SU-DHL-6 (cell line): ENCODE measurements around the gene FHOD3.

Experiments
- H2AFZ ChIP-seq: fragments of 200-600 bp; sonication (generic); 2 replicates; pipeline ENCODE4 v1.6.1; 2014; ENCODE audit warnings: low read depth, mild to moderate bottlenecking, moderate library complexity, mixed read lengths, antibody characterized with exemption, low read length; ENCODE audit not compliant: severe bottlenecking
- H3F3A ChIP-seq: fragments of 200-600 bp; shearing (Covaris generic); 2 replicates; pipeline ENCODE4 v1.6.0; 2016; ENCODE audit warnings: antibody characterized with exemption, mild to moderate bottlenecking; ENCODE audit not compliant: insufficient read depth
- H3K27ac ChIP-seq: fragments of 200-600 bp; sonication (generic); 2 replicates; pipeline ENCODE4 v1.5.1; 2016; ENCODE audit warnings: low read depth, mild to moderate bottlenecking, low read length, moderate library complexity, mixed read lengths
- H3K27me3 ChIP-seq: fragments of 200-600 bp; sonication (generic), shearing (Covaris generic); 2 replicates; pipeline ENCODE4 v1.6.0; 2014; ENCODE audit warnings: mild to moderate bottlenecking, low read length
- H3K36me3 ChIP-seq: fragments of 200-600 bp; sonication (generic); 2 replicates; pipeline ENCODE4 v1.6.1; 2014; ENCODE audit warnings: mild to moderate bottlenecking, low read length, mixed read lengths
- H3K4me2 ChIP-seq: fragments of 300-600, 200-600 bp; shearing (Covaris generic), sonication (generic); 2 replicates; pipeline ENCODE4 v1.6.0; 2014; ENCODE audit warnings: low read length, low read depth, mild to moderate bottlenecking; ENCODE audit not compliant: poor library complexity, severe bottlenecking
- H3K4me3 ChIP-seq: fragments of 200-600 bp; sonication (generic); 2 replicates; pipeline ENCODE4 v1.5.1; 2014; ENCODE audit warnings: antibody characterized with exemption, low read length, mild to moderate bottlenecking, mixed read lengths; ENCODE audit not compliant: insufficient read depth, poor library complexity, severe bottlenecking
- H3K79me2 ChIP-seq: fragments of 200-600 bp; sonication (generic); 2 replicates; pipeline ENCODE4 v1.6.1; 2014; ENCODE audit warnings: mild to moderate bottlenecking, low read length, moderate library complexity; ENCODE audit not compliant: insufficient read depth
- H3K9ac ChIP-seq: fragments of 200-600 bp; sonication (generic); 2 replicates; pipeline ENCODE4 v1.7.0; 2014; ENCODE audit warnings: mild to moderate bottlenecking, low read length
- H3K9me2 ChIP-seq: fragments of 200-600 bp; sonication (generic); replicated peaks from 2 replicates; pipeline ENCODE4 v1.6.1; 2014; ENCODE audit warnings: low read length; ENCODE audit not compliant: insufficient read depth
- H3K9me3 ChIP-seq: fragments of 200-600 bp; sonication (generic); 2 replicates; pipeline ENCODE4 v1.6.1; 2014; ENCODE audit warnings: low read length, mixed read lengths; ENCODE audit not compliant: insufficient read depth
- H4K20me1 ChIP-seq: fragments of 200-600 bp; sonication (generic); 2 replicates; pipeline ENCODE4 v1.6.1; 2014; ENCODE audit warnings: low read depth, mild to moderate bottlenecking, antibody characterized with exemption, low read length, moderate library complexity, mixed read lengths
- EZH2phosphoT487 ChIP-seq: fragments of 200-600 bp; sonication (generic), shearing (Covaris generic); conservative IDR thresholded peaks from 2 replicates; pipeline ENCODE4 v1.6.1; 2018; ENCODE audit warnings: mild to moderate bottlenecking, antibody characterized with exemption, low read length, moderate library complexity, mixed read lengths
- TF ChIP-seq, protein P1 (sequence below): fragments of 200-600 bp; sonication (generic); IDR thresholded peaks from one replicate; pipeline ENCODE4 v1.5.1; 2017; ENCODE audit warnings: antibody characterized with exemption, mild to moderate bottlenecking, low read length, moderate library complexity; ENCODE audit not compliant: insufficient read depth, poor library complexity, severe bottlenecking

The FHOD3 gene

DNA sequence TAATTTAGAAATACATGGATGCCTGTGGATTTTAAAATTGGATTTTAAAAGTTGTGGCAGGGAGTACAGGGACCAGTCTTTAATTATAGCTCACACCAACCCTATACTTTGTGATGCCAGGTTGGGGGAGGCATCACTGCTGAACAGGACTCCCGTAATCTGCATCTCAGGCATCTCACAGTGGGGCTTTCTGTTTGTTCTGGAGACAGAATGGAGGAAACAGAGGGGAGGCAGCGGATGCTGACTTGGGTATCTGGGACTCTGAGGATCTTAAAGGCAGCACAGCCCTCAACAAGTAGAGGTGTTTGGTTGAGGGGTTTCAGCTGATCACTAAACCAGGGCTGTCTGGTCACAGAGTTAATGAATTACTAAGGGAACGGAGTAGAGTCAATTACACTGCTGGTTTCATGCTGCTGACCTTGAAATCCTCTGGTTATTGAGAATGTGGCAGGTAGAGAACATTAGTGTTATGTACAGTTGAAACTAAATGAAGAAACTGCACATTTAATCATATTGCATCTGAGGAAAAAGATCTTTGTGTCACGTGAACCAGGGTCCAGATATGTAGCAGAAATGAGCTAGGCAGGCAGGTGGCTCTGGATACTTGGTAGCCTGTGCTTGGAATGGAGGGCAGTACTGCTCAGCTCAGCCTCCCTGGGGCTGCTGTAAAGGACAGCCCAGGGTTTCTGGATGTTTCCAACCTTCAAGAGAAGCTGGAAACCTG, 40.3 kb downstream of the FHOD3 start:
- Histone ChIP-seq H3F3A (no peaks in the 10 kb centered on the region), H3K27ac (no peak overlapping the region), H3K4me3 (no peak overlapping the region), H3K4me2 (no peak overlapping the region), H4K20me1 (no peaks in the 10 kb centered on the region), H2AFZ (no peak overlapping the region), H3K9me3 (0 out of 2 replicates have a peak, but pooled peaks cover 5% of the 10 kb centered on the region), H3K9me2 (no peaks in the 10 kb centered on the region), H3K9ac (no peak overlapping the region), H3K79me2 (no peaks in the 10 kb centered on the region), H3K36me3 (no peaks in the 10 kb centered on the region), H3K27me3 (no peaks in the 10 kb centered on the region)
- no peak for TF ChIP-seq EZH2phosphoT487
- TF ChIP-seq, protein P1, sequence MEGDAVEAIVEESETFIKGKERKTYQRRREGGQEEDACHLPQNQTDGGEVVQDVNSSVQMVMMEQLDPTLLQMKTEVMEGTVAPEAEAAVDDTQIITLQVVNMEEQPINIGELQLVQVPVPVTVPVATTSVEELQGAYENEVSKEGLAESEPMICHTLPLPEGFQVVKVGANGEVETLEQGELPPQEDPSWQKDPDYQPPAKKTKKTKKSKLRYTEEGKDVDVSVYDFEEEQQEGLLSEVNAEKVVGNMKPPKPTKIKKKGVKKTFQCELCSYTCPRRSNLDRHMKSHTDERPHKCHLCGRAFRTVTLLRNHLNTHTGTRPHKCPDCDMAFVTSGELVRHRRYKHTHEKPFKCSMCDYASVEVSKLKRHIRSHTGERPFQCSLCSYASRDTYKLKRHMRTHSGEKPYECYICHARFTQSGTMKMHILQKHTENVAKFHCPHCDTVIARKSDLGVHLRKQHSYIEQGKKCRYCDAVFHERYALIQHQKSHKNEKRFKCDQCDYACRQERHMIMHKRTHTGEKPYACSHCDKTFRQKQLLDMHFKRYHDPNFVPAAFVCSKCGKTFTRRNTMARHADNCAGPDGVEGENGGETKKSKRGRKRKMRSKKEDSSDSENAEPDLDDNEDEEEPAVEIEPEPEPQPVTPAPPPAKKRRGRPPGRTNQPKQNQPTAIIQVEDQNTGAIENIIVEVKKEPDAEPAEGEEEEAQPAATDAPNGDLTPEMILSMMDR = no peak

DNA sequence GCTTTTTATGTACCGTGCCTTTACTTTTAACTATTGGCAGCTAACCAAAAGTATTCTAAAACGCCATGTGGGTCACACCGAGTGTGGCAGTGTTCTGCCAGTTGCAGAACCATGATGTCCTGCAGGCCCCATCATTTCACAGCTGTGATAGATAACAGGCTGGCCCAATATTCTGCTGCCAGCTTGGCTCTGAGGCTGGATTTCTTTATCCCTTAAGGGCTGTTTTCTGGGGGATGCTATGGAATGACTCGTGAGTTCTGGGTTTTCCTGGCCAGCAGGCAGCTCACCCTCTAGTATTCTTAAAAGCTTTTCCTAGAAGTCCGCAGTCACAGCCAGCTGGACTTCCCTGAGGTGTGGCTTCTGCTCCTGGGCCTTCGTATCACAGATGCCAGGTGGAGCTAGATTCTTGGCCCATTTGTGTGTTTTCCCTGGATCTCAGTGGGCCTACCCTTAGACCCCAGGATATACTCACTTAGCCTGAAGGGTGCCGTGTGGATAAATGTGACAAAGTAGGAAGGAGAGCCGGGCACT, 41.0 kb downstream of the FHOD3 start:
- TF ChIP-seq EZH2phosphoT487 = no peak
- TF ChIP-seq, protein P1 = no peak
- H3K36me3 ChIP-seq = no peaks in the 10 kb centered on the region
- no peak overlapping the region for H2AFZ ChIP-seq
- no peaks in the 10 kb centered on the region for H3F3A ChIP-seq
- H3K27me3 ChIP-seq = no peaks in the 10 kb centered on the region
- no peaks in the 10 kb centered on the region for H3K79me2 ChIP-seq
- no peak overlapping the region for H3K4me2 ChIP-seq
- no peak overlapping the region for H3K9ac ChIP-seq
- H3K9me2 ChIP-seq = no peaks in the 10 kb centered on the region
- 0 out of 2 replicates have a peak, but pooled peaks cover 5% of the 10 kb centered on the region for H3K9me3 ChIP-seq
- H4K20me1 ChIP-seq = no peaks in the 10 kb centered on the region
- H3K27ac ChIP-seq = no peak overlapping the region
- H3K4me3 ChIP-seq = no peak overlapping the region

- Histone ChIP-seq H3K9me2 (no peaks in the 10 kb centered on the region), H3F3A (no peaks in the 10 kb centered on the region), H3K4me3 (no peak overlapping the region), H3K9ac (no peak overlapping the region), H4K20me1 (no peaks in the 10 kb centered on the region), H2AFZ (no peak overlapping the region), H3K9me3 (0 out of 2 replicates have a peak, but pooled peaks cover 5% of the 10 kb centered on the region), H3K36me3 (no peaks in the 10 kb centered on the region), H3K27me3 (no peaks in the 10 kb centered on the region), H3K27ac (no peak overlapping the region), H3K4me2 (no peak overlapping the region), H3K79me2 (no peaks in the 10 kb centered on the region)
- TF ChIP-seq, protein P1 = no peak
- no peak for TF ChIP-seq EZH2phosphoT487
Observed at GRCh38 chr18:36340246-36340645, 42.7 kb downstream of the FHOD3 start.
